LHCN-M2 (cell line): ENCODE measurements around the gene BEAN1. TPM values are rescaled to one million over a fixed set of nuclear protein-coding genes. Genes with fewer than 3 reads are reported as not detected.
"Not testable (repeated sequence)": the region's sequence is repeated elsewhere in the genome, so short reads cannot be mapped to it uniquely, and the experiment has no call there.

Source experiments
- DNase-seq: peaks from one replicate; pipeline ENCODE4 v3.0.0-alpha.2; 2012; ENCODE audit warnings: low read depth
- total RNA-seq: library from RNA; depleted of rRNA; stranded (reverse); fragments of >200 nt; gene quantifications from 2 replicates; pipeline ENCODE4 v1.2.3, GENCODE V29; 2014

Gene BEAN1
- total RNA-seq, 1 experiment from 2014 or later: 1.4 TPM

DNA sequence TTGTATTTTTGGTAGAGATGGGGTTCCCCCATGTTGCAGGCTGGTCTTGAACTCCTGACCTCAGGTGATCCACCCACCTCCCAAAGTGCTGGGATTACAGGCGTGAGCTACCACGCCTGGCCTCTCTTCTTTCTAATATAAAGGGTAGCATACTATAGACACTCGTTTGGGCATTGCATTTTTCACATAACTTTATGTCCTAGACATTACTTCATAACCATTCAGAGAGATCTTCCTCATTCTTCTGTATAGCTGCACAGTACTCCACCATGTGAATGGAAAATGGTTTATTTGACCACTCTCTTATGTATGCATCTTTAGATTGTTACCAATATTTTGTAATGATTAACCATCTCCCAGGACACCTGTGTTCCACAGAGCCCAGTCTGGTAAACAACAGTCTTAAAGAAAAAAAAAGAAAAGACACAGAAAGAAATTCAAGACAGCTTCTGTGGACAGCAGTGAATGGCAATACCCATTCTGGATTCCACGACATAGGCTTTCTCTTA, 80.7 kb downstream of the BEAN1 start:
- no peak for DNase-seq

DNA sequence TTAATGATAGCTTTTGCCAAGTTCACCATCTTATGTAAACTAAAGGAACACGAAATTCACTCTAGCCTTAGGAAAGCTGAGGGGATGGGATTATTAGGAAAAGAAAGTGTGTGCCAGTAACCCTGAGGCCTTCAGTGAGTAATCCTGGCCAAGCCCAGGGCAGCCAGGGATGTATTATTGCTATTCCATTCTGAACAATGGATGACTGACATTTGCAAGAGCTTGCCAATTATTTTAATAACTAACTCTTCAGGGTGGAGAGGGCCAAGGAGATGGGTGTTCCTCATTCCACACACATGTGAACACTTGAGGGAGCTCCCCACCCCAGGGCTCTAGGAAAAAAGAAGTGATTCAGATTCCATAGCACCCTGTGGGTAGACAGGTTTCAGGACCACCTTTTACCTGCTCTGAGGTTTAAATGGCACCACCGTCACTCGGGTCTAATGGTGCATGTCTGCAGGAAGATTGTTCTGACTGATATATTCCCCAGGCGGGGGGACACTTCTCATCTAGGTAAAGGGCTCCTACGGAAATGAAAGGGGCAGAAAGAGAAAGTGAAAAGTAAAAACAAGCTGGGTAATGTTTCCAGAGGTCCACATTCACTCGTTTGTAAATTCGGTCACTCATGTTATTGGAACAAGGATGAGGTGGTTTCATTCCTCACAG, 81.3 kb downstream of the BEAN1 start:
- DNase-seq: no peak

DNA sequence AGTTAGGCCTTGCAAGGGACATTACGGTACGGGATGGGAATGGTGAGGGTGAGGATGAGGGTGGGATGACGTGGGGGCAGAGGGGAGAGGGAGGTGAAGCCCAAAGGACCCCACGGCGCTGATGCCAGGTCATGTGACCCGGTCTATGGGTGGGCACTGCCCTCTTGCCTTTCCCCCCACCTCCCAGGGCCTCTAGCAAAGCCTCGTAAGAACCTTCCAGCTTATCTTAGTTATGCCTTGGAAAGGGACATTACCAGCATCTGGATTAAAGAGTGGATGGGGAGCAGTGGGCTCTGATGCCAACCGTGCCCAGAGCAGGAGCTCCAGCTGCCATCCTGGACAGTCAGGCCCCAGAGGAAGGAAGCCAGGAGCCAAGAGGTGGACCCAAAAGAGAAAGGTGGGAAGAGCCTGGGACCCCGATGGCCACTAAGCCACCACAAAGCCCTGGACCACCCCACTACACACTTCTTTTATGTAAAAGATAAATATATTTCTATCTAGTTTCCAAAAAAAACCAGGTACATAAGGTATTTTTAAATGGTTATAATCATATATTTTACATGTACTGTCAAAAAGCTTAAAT, 81.9 kb downstream of the BEAN1 start:
- DNase-seq: no peak

DNA sequence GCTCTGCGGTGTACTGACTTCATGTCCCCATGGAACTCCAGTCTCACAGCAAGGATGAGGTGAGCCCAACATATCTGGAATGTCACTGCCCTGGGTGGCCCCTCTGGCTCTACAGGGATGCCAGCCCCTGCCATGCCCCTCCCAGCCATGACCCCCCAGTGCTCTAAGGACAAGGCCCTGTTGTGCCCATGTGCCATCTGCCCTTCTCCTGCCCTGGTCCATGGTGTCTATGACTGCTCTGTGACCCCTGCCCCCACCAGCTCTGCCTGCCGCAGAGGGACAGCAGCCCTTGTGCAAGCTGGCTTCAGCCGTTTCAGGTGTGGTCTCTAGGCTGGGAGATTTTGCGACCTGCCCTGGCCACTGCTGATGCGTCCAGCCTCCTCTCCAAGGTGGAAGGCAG, 82.5 kb downstream of the BEAN1 start:
- DNase-seq: no peak

DNA sequence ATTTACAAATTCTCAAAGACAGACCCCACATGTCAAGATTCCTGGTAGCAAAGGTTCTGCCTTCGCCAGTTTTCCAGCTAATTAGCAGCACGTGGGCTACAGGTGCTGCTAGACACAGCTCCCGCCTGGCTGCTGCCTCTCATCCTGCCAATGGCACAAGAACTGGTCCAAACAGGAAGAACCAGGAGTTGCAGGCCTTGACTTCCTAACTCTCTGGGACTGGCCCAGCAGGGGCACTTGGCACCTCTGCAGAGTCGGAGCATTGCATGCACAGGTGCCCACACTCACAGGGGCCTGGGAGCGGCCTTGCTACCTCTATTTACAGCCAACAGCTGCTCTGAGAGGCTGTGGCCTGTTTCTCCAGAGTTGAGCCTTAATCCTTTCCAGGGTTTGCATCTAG, 83.2 kb downstream of the BEAN1 start:
- DNase-seq: no peak

DNA sequence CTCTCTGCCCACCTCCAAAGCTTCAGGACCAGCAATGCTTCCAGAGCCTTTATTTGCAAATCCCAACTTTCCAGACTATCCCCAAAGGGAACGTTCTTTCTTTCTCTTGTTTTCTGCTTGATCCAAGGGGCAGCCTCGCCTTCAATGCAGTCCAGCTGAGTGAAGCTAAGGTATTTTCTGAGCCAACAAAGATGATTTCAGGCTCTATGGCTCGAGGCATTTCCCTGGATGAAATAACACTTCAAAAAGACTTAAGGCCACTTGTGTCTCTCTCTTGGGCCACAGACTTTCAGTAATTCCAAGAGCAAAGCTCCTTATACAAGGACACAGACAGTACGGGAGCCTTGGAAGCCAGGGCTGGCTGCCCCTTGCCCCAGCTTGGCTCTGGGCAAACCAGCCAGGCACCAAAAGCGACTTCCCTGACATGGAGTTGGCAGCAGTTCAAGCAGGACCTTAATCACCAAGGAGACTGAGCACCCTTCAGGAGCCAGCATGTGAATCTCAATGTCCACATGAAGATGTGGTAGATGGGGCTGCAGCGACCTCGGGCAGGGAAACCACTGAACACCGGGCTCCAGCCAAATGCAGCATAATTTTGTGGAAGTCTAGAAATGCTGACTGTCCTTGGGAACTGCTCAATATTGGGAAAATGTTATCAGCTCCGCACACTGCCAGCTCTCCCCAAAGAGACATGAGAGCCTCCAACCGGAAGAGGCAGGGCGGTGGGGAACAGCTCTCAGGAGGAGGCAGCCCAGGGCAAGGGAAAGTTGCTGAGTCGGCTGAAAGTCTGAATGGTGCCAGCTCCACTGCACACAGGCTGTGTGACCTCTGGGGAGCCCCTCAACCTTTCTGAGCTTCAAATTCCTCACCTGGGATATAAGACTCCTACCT, 83.9 kb downstream of the BEAN1 start:
- DNase-seq: no peak

DNA sequence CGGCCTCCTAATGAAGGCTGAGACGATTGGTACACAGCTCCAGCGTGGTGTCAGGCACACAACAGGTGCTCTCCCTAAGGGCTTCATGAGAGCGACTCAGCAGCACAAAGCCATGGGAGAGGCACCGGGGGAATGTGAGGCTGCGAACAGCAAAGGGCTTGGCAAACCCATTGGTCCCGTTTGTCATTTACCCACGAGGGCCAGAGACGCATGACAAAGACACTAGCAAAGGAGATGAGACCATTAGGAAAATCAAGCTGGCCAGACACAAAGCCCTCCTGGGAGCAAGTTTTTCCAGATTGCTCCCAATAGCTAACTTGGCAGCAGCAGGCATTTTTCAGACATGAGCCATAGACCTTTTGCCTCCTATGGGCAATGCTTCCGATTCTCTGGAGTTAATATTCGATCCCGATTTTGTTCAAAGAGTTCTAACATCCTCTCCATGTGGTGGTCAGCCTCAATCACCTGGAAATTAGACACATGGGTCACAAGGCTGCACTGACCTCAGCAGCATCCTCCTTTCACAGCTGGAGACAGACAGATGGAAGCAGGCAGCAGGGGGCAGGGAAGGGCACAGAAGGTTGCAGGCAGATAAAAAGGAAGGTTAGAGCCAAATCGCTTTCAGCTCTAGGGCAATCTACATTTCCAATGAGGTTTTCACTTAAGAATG, 84.6 kb downstream of the BEAN1 start:
- peak; percentile 75 for DNase-seq

DNA sequence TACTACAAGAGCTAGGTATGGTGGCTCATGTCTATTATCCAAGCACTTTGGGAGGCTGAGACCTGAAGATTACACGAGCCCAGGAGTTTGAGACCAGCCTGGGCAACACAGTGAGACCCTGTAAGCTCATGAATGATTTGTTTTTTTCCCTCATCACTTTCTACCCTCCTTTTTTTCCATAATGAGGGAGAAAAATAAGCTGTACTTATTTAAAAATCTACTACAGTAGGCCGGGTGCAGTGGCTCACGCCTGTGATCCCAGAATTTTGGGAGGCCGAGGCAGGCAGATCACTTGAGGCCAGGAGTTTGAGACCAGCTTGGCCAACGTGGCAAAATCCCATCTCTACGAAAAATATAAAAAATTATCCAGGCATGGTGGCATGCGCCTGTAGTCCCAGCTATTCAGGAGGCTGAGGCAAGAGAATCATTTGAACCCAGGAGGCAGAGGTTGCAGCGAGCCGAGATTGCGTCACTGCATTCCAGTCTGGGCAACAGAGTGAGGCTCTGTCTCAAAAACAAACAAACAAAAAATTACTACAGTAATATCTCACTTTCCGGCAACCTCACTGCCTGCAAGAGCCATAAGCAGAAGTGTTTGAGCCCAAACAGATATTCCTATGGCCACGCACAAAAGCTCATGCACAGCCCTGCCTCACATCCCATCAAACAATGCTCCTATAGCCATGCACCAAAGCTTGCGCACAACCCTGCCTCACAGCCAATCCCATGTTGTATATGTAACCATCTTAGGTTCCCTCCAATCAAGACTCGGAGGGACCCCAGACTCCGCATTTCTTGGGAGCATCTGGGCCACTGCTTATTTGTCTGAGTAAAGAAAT, 85.4 kb downstream of the BEAN1 start:
- peak; percentile 47 for DNase-seq

DNA sequence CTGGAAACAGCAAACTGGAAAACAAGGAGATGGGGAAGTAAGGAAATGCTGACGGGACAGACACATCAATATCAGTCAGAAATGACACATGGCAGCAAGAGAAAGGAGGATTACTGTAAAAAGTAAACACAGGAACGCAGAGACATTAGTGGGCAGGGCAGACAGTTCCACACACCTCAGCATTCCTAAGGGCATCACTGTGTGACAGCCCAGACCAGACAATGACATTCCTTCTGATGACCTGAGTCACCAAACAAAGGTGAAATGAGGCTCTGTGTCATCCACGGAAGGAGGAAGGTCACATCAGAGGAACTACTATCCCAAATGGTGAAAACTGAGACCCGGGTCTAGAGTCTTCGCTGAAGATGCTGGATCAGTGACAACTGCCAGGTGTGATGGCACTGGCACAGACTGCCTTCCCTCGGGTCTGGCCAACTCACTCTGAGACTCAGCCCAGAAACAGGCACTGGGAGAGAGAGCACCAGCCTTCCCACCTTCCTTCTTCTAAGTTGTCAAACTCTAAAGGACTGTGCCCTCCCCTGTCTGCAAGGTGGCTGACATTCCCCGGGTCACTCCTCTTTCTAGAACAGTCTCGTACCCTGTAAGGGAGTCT, 86.1 kb downstream of the BEAN1 start:
- no peak for DNase-seq

DNA sequence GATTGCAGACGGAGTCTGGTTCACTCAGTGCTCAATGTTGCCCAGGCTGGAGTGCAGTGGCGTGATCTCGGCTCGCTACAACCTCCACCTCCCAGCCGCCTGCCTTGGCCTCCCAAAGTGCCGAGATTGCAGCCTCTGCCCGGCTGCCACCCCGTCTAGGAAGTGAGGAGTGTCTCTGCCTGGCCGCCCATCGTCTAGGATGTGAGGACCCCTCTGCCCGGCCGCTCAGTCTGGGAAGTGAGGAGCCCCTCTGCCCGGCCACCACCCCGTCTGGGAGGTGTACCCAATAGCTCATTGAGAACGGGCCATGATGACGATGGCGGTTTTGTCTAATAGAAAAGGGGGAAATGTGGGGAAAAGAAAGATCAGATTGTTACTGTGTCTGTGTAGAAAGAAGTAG, 87.3 kb downstream of the BEAN1 start:
- DNase-seq: not testable (repeated sequence)

DNA sequence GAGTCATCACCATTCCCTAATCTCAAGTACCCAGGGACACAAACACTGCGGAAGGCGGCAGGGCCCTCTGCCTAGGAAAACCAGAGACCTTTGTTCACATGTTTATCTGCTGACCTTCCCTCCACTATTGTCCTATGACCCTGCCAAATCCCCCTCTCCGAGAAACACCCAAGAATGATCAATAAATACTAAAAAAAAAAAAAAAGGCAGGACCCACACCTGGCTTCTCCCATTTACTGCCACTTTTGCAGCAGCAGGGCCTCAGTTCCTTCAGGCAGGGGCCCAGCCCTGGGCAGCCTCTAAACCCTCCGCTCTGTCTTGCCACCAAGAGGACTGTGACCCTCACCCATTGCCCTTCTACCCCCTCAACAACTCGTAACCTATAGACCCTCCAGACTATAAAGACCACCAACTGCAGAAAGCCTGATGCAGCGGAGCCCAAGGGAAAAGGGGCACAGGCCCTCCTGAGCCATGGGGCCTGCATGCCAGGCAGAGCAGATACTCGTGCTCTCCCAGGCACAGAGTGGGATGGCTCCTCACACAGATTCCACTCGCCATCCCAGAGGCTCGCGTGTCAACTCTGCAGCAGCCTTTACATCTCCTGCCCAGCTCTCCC, 88.0 kb downstream of the BEAN1 start:
- DNase-seq: not testable (repeated sequence)

DNA sequence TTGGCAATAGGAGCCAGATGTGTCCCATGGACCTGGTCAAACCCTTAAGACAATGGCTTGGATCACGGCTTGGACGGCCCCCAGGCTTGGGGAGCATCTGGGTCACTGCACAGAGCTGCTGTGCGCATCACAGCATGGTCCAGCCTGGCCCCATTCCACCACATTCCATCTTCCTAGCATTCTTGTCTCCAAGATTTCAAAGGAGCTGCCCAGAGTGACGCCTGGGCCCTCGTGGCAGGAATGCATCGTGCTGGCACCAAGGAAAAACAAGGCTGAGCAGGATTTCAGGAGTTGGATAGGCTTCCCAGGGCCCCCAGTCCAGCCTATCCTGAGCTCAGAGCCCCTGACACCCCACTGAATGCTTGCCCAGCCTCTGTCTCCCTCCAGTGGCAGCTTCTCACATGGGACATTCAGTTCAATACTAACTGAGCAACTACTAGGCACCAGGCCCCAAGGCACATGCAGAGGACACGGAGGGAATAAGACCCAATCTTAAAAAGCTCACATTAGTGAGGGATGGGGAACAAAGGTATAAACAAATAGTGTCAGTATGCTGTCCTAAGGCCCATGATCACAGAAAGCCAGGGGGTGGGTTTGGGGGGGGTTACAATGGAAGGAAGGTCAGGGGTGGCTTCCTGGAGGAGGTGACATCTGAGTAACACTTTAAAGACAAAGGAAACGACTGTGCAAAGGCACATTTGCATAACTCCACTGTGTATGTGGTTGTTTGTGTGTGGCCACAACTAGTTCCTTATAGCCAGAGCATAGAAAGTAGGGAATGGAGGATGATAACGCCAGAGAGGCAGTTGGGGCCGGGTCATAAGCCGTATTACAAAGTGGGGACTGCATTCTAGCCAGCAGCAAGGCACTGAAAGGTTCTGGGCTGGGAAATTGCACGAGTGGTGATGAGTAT, 88.8 kb downstream of the BEAN1 start:
- peak; percentile 65 for DNase-seq

DNA sequence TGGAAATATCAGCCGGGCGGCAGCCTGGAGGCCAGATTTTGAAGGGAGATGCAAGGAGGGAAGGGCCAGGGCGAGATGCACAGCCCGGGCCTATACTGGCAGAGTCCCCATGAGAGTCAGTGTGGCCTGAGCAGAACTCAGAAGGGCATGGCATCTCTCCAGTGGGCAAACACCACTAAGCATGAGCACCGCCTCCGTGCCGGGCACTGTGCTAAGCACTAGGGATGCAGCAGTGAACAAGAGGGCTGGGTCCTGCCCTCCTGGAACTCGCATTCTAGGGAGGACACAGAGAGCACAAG, 89.4 kb downstream of the BEAN1 start:
- no peak for DNase-seq

DNA sequence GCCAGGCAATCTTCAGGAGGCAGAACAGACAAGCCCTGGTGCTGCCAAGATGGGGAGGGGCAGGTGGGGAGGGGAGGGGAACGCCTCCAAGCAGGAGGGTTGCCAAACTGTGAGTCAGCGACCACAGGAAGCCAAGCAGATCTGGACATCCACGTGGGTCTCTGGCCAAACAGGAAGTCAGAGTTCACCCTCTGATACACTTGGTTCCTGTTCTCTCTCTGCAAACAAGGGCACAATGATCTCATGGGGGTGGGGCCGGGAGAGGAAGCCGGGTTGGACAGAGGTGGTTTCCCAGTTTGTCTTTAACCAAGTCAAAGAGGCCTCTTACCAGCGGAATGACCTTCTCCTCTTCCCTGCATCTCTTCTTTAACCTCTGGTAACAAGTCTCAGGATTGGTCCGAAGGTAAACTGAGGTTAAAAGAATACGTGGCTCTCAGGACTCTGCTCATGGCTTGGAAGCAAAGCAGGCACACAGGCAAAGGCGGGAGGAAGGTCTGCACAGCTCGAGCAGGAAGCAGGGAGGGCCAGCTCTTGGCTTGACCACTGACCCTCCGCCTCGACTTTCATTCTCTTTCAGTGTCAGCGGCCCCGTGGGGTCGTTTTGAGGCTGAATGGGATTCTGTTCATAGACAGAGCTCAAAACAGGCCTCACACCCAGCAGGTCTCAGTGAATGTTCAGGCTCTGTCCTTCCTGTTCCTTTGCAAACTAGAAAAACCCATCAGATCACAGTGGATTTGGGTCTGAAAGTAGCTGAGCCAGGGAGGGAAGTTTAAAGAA, 89.9 kb downstream of the BEAN1 start:
- DNase-seq: peak; percentile 99

DNA sequence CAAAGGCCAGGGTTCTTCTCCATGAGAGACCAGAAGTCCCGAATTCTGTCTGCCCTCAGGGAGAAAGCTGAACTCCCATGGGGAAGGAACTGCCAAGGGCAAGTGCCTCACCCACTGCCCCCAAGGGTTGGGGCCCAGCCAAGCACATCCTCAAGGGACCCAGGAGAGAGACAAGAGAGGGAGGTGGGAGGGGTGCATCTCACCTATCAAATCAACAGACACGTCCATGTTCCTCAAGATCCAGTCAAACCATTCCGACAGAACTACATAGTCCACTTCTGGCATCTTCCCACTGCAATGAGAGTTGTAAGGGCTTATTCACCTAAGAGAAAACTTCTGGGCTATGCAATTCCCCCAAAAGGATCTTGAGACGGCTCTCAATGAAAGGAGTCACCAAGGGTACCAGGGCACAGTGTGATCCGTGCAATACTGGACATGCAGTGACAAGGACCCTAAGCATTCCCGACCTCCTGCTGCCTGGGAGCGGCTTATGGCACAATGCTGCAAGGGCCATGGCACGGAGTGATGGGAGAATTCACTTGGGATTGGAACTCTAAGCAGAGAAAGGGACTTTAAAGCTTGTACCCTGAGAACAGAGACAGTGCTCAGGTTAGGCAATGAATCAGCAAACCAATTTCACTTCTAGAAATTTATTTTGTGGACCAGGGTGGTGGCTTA, 90.6 kb downstream of the BEAN1 start:
- no peak for DNase-seq

DNA sequence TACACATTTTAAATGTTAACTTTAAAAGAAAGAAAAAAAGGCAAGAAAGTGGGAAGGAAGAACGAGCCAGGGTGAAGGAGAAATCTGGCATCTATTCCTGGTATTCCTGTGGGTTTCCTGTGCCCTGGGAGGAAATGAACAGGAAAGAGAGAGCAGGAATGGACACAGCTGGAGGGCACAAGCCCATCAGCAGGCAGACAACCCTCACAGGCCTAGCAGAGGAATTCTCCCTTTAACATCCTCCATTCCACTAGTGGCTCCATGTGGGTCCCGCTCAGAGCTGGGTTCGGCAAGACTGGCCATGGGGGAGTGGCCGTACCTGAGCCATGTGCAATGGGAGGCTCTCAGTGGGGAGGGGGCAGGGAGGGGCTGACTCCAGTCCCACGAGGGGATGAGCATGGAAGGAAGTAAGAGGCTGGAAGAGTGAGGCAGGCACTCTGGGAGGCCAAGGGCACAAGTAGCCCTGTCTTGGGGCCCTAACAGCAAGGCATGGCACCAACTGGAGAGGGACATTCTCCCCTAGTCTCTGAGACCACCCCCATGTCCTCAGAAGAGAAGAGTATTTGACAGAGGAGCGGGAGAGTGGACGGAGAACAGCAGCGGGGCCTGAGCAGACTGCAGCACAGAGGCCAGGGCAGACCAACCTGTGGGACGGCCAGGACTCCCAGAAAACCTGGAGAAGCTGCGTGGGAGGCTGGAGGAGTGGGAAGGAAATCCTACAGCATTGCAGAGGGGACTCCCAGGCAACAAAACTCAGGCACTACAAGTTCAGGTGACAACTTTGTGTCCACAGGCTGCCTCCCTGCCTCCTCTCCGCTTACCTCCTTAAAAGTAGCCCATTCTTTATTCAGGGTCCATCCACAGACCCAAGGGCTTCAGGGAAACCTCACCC, 92.6 kb downstream of the BEAN1 start:
- no peak for DNase-seq
